Stimulated activated naive CD4-positive, alpha-beta T cell (primary cell): Measurements from ENCODE around the gene LARP1.
A peak's percentile ranks its signal among the peaks of the same experiment; 100 is the strongest.

Experiments used
- DNase-seq, 6 experiments: peaks; one replicate each; lab custom pipeline; 2025; lab: John Stamatoyannopoulos, UW

Gene LARP1

DNA sequence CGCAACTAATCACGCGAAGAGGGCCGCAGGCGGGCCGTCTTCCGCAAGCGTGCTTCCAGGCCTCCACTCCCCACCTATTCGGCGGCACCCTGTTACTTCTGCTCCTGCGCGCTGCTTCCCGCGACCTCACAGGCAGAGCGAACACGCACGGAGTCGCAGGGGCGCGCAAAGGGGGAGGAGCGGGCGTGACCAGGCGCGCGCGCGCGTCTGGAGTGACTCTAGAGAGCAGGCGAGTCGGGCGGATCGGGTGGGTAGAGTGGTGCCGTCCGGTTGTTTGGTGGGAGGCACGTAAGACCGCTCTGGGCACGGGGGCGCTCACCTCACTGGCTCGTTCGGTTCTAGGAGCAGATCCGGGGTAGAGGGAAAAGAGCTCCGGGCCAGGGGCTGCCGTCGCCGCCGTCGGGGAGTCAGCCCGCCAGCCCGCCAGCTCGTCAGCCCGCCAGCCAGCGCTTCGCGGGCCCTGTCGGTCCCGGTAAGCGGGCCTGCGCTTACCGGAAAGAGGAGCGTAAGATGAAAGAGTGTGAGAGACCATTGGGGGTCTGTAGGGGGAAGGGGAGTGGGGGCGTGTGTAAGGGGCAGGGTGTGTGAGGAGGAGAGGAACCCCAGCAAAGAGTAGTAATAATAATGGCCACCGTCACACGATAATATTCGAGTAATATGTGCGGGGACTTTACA lies 103.3 kb downstream of the LARP1 start, which contains the start of gene CNOT8:
TSS of gene CNOT8 (plus strand) at position 331 of the 675 bp plus-strand sequence. CDS start 4,652 bp downstream, outside the sequence.
- peak; percentile 93 to 98 (median 96) for DNase-seq

DNA sequence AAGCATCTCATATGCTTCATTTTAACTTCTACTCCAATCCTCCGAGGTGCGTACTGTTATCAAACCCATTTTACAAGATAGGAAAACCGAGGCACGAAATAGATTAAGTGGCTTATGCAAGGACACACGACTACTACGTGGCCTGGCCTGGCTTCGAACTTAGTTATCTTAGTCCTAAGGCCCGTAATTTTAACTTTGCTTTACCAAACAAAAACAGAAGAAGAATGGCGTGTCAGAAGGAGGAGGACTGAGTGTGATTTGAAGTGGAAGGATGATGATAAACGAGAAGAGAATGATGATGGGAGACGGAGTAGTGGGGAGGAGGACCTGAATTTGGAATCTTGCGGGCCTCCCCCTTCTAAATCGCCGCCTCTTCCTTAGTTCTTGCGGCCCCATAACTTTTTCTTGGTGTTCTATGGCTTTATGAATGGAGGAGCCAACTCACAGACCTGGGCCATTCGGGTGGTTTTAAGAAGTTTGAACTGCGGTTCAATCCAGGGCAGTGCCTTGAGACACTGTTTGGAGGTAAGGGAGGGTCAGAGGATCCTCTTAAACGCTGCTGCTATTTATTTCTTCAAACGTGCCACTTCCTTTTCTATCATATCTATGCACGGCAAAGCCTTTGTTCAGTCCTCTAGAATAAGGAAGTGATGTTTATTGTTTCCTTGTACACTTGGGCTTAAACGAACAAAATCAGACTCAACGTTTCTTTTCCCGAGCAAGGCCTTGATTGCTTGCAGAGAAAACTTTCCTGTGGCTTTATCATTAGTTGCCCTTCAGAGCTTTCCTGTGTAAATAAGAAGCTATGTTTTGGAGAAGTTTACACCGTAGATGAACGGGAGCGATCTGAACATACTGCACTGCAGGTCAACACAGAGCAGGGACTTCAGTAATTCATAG lies 104.0 kb downstream of the LARP1 start:
- peak in 4 of 6 experiments; percentile 11 to 65 (median 34) for DNase-seq

DNA sequence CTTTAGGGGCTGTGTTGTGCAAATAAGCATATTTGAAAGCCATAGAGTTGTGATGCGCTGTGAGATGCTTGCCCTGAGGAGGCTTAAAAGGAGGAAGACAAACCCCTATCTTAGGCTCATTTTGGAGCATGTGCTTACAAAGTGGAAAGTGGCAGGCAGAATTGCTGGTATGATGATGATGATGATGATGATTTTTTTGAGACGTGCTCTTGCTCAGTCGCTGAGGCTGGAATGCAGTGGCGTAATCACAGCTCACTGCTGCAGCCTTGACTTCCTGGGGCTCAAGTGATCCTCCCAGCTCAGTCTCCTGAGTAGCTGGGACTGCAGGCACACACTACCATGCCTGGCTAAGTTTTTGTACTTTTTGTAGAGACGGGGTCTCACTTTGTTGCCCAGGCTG lies 104.9 kb downstream of the LARP1 start:
- DNase-seq: peak in 1 of 6 experiments; percentile 2

DNA sequence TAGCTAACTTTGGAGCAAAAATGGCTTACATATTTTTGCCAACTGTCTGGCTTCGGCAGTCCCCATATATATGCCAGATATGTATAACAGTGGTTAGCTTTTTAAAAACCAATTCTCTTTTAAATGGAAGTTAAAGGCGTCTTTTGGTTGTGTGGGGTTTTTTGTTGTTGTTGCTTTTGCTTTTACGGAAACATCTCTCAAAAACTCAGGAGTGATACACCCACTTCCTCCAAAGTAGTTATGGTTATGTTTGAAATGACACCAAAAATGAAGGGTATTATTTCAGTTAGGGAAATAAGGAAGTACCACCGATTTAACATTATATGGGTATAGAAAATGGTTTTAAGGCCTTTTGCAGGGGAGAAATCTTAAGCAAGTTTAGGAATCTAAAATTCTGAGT lies 105.6 kb downstream of the LARP1 start:
- DNase-seq: no peak

DNA sequence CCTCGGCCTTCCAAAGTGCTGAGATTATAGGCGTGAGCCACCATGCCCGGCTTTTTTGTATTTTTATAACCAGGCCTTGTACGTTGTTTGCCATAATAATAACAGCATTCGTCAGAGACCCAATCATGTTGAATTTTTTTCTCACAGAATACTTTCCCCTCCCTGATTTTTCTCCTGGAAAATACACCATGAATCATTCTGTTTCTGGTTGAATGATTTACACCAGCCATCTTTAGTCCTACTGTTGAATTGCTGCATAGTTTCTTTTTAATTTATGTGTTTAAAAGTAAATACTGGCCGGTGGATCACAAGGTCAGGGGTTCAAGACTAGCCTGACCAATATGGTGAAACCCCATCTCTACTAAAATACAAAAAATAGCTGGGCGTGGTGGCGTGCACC lies 106.8 kb downstream of the LARP1 start:
- DNase-seq: no peak

DNA sequence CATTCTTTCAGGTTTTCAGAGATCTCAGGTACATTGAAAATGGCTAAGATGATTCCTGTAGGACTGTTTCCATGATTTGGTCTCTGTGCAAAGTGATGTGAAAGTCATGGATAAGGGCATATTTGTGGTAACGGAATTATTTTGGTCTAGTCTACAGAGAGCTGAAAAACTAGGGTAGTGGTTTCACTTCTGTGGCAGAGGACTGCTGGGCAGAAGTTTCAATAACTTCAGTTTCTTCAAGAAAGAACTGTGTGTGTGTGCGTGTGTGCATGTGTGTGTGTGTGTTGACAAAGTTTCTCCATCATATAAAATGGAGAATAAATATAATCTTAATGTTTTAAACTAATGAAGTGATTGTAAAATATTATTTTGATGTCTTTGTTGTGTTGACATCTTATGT lies 107.6 kb downstream of the LARP1 start:
- DNase-seq: no peak

DNA sequence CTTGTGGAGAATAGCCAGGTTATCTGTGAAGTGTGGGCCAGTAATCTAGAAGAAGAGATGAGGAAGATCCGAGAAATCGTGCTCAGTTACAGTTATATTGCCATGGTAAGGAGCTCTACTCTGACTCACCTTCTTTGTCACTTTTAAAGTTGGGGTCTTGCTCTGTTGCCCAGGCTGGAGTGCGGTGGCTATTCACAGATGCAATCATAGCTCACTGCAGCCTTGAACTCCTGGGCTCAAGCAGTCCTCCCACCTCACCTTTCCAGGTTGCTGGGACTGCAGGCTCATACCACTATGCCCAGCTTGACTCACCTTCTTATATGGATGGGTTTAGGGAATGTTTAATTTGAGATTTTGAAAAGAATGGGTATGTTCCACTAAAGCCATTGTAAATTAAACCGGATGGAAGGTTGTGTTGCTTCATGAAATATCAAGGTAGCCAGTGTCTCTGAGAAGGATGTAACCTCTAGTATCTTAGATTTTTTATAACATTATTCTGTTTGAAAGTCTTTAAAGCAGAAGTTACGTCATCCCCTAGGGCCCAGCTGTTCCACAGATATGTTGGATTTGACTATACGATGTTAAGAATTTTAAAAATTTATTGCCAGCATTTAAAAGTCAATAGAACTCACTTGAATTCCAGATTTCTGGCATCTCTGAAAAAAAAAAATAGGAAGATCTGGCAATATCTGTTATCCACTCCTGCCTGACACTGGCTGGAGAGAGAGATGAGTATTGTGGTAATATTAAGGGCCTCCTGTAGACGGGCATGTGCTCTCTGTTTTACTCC lies 108.3 kb downstream of the LARP1 start:
- DNase-seq: no peak

DNA sequence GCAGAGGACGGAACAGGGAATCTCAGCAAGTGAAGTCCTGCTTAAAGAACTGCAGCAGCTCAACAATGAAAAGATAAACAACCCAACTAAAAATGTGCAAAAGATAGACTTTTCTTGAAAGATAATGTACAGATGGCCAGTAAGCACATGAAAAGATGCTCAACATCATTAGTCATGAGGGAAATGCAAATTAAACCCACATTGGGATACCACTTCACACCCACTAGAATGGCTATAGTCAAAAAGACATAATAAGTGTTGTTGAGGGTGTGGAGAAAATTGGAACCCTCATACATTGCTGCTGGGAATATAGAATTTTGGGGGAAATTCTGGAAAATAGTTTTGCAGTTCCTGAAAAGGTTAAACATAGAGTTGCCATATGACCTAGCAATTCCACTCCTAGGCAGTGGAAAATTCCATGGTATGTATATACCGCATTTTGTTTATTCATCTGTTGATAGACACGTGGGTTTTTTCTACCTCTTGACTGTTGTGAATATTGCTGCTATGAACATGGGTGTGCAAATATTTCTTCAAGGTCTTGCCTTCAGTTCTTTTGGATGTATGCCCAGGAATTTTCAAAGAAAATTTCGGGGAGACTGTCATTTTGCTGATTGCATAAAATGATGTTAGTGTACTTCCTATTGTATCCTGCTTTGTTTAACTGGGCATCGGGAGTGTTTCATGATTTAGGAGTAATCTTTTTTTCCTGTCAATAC lies 110.4 kb downstream of the LARP1 start:
- no peak for DNase-seq

DNA sequence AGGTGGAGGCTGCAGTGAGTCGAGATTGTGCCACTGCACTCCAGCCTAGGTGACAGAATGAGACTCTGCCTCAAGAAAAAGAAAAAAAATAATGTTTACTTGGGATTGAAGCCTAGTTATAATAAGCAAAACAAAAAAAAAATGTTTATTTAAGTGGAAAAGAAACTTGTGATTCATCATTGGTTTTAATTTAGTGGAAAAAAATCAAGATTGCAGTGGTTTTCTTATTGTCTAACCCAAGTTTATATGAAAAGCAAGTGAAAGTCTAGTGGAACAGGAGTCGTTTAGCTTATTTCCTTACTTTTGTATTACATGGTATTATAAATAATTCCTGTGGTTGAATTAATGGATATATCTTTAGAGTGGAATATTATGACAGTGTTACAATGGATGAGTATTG lies 111.7 kb downstream of the LARP1 start:
- DNase-seq: no peak
